NCI-H82 treated with DMSO at 0.1 percent for 48 hours (cell line): ENCODE data around the gene RIPOR2.

ENCODE experiments used
- DNase-seq: peaks from one replicate; lab custom pipeline; 2025; ENCODE audit not compliant: unreplicated experiment; lab: John Stamatoyannopoulos, UW

Gene RIPOR2

GRCh38 chr6:24935366-24936152 is at the start of gene RIPOR2:
Gene RIPOR2, minus strand, starts transcription at chr6:24935960. Its CDS starts 62 bp downstream, at chr6:24935898.
- DNase-seq, result no peak

GRCh38 chr6:24985323-24985722 is 49.6 kb upstream of the RIPOR2 start:
- no peak for DNase-seq

- no peak for DNase-seq
Observed at GRCh38 chr6:24982231-24982630, 46.5 kb upstream of the RIPOR2 start.

- DNase-seq, result no peak
Observed at GRCh38 chr6:24981386-24981760, 45.6 kb upstream of the RIPOR2 start.

GRCh38 chr6:24980507-24981385 is 45.0 kb upstream of the RIPOR2 start:
- DNase-seq, result no peak

- no peak for DNase-seq
Observed at GRCh38 chr6:24979176-24979575, 43.4 kb upstream of the RIPOR2 start.

GRCh38 chr6:24974182-24975171 is 38.7 kb upstream of the RIPOR2 start:
- DNase-seq, result no peak

GRCh38 chr6:24972311-24972958 is 36.7 kb upstream of the RIPOR2 start:
- no peak for DNase-seq

GRCh38 chr6:24971067-24971466 is 35.3 kb upstream of the RIPOR2 start:
- no peak for DNase-seq

GRCh38 chr6:24969343-24969860 is 33.6 kb upstream of the RIPOR2 start:
- DNase-seq, result no peak

GRCh38 chr6:24968783-24969182 is 33.0 kb upstream of the RIPOR2 start:
- DNase-seq, result no peak

GRCh38 chr6:24967211-24967610 is 31.5 kb upstream of the RIPOR2 start:
- no peak for DNase-seq

GRCh38 chr6:24966381-24966780 is 30.6 kb upstream of the RIPOR2 start:
- no peak for DNase-seq

GRCh38 chr6:24963887-24964570 is 28.3 kb upstream of the RIPOR2 start:
- no peak for DNase-seq

- DNase-seq, result no peak
Observed at GRCh38 chr6:24963339-24963738, 27.6 kb upstream of the RIPOR2 start.

- no peak for DNase-seq
Observed at GRCh38 chr6:24961852-24962251, 26.1 kb upstream of the RIPOR2 start.

- DNase-seq, result no peak
Observed at GRCh38 chr6:24960991-24961475, 25.3 kb upstream of the RIPOR2 start.

GRCh38 chr6:24959319-24959718 is 23.6 kb upstream of the RIPOR2 start:
- DNase-seq, result no peak

GRCh38 chr6:24957199-24957598 is 21.4 kb upstream of the RIPOR2 start:
- DNase-seq, result no peak
